ENCODE data around the gene DCXR. TPM values are rescaled to one million over a fixed set of nuclear protein-coding genes. Genes with fewer than 3 reads are reported as not detected.

Gene DCXR
- total and polyA plus RNA-seq, 5 donors from 2014 or later: 96.9 to 150 (median 129) TPM

- Mint-ChIP-seq H3K27ac (no peak overlapping the region), H3K27me3 (no peaks in the 10 kb centered on the region), H3K4me1 (no peaks in the 10 kb centered on the region), H3K36me3 (no peaks in the 10 kb centered on the region), H3K9me3 (no peaks in the 10 kb centered on the region), H3K4me3 (no peak overlapping the region)
- no peak for DNase-seq
- no peak for ATAC-seq (ENCODE audit: low read depth in 2 of 2)
- no peaks in the 10 kb centered on the region for H3K27me3 ChIP-seq (ENCODE audit: control insufficient read depth, insufficient read depth, low read length)
- H3K36me3 ChIP-seq (ENCODE audit: control insufficient read depth, insufficient read depth, low read length): no peaks in the 10 kb centered on the region
- H3K4me3 ChIP-seq (ENCODE audit: low read depth, low read length): no peak overlapping the region
- no peaks in the 10 kb centered on the region for H3K4me1 ChIP-seq (ENCODE audit: control insufficient read depth, insufficient read depth, low read length, poor library complexity, severe bottlenecking)
- no peaks in the 10 kb centered on the region for H3K9me3 ChIP-seq (ENCODE audit: control insufficient read depth in 2 of 2, low read length in 2 of 2)
- no peak overlapping the region for H3K27ac ChIP-seq (ENCODE audit: insufficient read depth, low read length, poor library complexity, severe bottlenecking)
Measured at GRCh38 chr17:81999587-81999975, 37.9 kb downstream of the DCXR start.

- Mint-ChIP-seq H3K4me3 (no peak overlapping the region), H3K9me3 (no peaks in the 10 kb centered on the region), H3K27ac (no peak overlapping the region), H3K4me1 (no peaks in the 10 kb centered on the region), H3K36me3 (no peaks in the 10 kb centered on the region), H3K27me3 (no peaks in the 10 kb centered on the region)
- H3K36me3 ChIP-seq (ENCODE audit: control insufficient read depth, insufficient read depth, low read length): no peaks in the 10 kb centered on the region
- no peak overlapping the region for H3K4me3 ChIP-seq (ENCODE audit: low read depth, low read length)
- DNase-seq (no peak), ATAC-seq (ENCODE audit: low read depth in 2 of 2) (no peak)
- H3K27ac ChIP-seq (ENCODE audit: insufficient read depth, low read length, poor library complexity, severe bottlenecking): no peak overlapping the region
- no peaks in the 10 kb centered on the region for H3K4me1 ChIP-seq (ENCODE audit: control insufficient read depth, insufficient read depth, low read length, poor library complexity, severe bottlenecking)
- H3K27me3 ChIP-seq (ENCODE audit: control insufficient read depth, insufficient read depth, low read length): no peaks in the 10 kb centered on the region
- no peaks in the 10 kb centered on the region for H3K9me3 ChIP-seq (ENCODE audit: control insufficient read depth in 2 of 2, low read length in 2 of 2)
Measured at GRCh38 chr17:81998691-81999438, 38.6 kb downstream of the DCXR start.

GRCh38 chr17:81998212-81998611 lies 39.3 kb downstream of the DCXR start:
- ATAC-seq (ENCODE audit: low read depth in 2 of 2) (no peak), DNase-seq (no peak)
- H3K27ac Mint-ChIP-seq: no peak overlapping the region
- H3K27ac ChIP-seq (ENCODE audit: insufficient read depth, low read length, poor library complexity, severe bottlenecking): no peak overlapping the region
- H3K4me1 Mint-ChIP-seq: no peaks in the 10 kb centered on the region
- no peaks in the 10 kb centered on the region for H3K36me3 ChIP-seq (ENCODE audit: control insufficient read depth, insufficient read depth, low read length)
- H3K27me3 ChIP-seq (ENCODE audit: control insufficient read depth, insufficient read depth, low read length): no peaks in the 10 kb centered on the region
- no peak overlapping the region for H3K4me3 Mint-ChIP-seq
- no peaks in the 10 kb centered on the region for H3K4me1 ChIP-seq (ENCODE audit: control insufficient read depth, insufficient read depth, low read length, poor library complexity, severe bottlenecking)
- no peaks in the 10 kb centered on the region for H3K9me3 ChIP-seq (ENCODE audit: control insufficient read depth in 2 of 2, low read length in 2 of 2)
- no peaks in the 10 kb centered on the region for H3K36me3 Mint-ChIP-seq
- H3K4me3 ChIP-seq (ENCODE audit: low read depth, low read length): no peak overlapping the region
- H3K27me3 Mint-ChIP-seq: no peaks in the 10 kb centered on the region
- peaks cover 0 to 1% (median 0%) of the 10 kb centered on the region in 7 donors for H3K9me3 Mint-ChIP-seq

- DNase-seq: no peak
- H3K27ac Mint-ChIP-seq: no peak overlapping the region
- peaks cover 0 to 1% (median 0%) of the 10 kb centered on the region in 7 donors for H3K9me3 Mint-ChIP-seq
- H3K27ac ChIP-seq (ENCODE audit: insufficient read depth, low read length, poor library complexity, severe bottlenecking): no peak overlapping the region
- no peaks in the 10 kb centered on the region for H3K9me3 ChIP-seq (ENCODE audit: control insufficient read depth in 2 of 2, low read length in 2 of 2)
- H3K4me1 Mint-ChIP-seq: no peaks in the 10 kb centered on the region
- H3K27me3 Mint-ChIP-seq: no peaks in the 10 kb centered on the region
- no peaks in the 10 kb centered on the region for H3K36me3 ChIP-seq (ENCODE audit: control insufficient read depth, insufficient read depth, low read length)
- H3K4me1 ChIP-seq (ENCODE audit: control insufficient read depth, insufficient read depth, low read length, poor library complexity, severe bottlenecking): no peaks in the 10 kb centered on the region
- H3K4me3 Mint-ChIP-seq: no peak overlapping the region
- no peaks in the 10 kb centered on the region for H3K27me3 ChIP-seq (ENCODE audit: control insufficient read depth, insufficient read depth, low read length)
- no peaks in the 10 kb centered on the region for H3K36me3 Mint-ChIP-seq
- no peak for ATAC-seq (ENCODE audit: low read depth in 2 of 2)
- H3K4me3 ChIP-seq (ENCODE audit: low read depth, low read length): no peak overlapping the region
Measured at GRCh38 chr17:81996757-81997441, 40.6 kb downstream of the DCXR start.

GRCh38 chr17:81996232-81996756 lies 41.2 kb downstream of the DCXR start:
- Histone ChIP-seq H3K9me3 (ENCODE audit: control insufficient read depth in 2 of 2, low read length in 2 of 2) (no peaks in the 10 kb centered on the region), H3K36me3 (ENCODE audit: control insufficient read depth, insufficient read depth, low read length) (no peaks in the 10 kb centered on the region), H3K27me3 (ENCODE audit: control insufficient read depth, insufficient read depth, low read length) (no peaks in the 10 kb centered on the region), H3K4me1 (ENCODE audit: control insufficient read depth, insufficient read depth, low read length, poor library complexity, severe bottlenecking) (no peaks in the 10 kb centered on the region), H3K27ac (ENCODE audit: insufficient read depth, low read length, poor library complexity, severe bottlenecking) (no peak overlapping the region), H3K4me3 (ENCODE audit: low read depth, low read length) (no peak overlapping the region)
- Mint-ChIP-seq H3K27ac (no peak overlapping the region), H3K4me1 (no peaks in the 10 kb centered on the region), H3K4me3 (no peak overlapping the region), H3K9me3 (peaks cover 0 to 1% (median 0%) of the 10 kb centered on the region in 7 donors), H3K36me3 (no peaks in the 10 kb centered on the region), H3K27me3 (no peaks in the 10 kb centered on the region)
- DNase-seq (no peak), ATAC-seq (ENCODE audit: low read depth in 2 of 2) (no peak)

GRCh38 chr17:81995463-81996231 lies 41.9 kb downstream of the DCXR start:
- H3K27ac ChIP-seq (ENCODE audit: insufficient read depth, low read length, poor library complexity, severe bottlenecking): no peak overlapping the region
- Mint-ChIP-seq H3K27me3 (no peaks in the 10 kb centered on the region), H3K36me3 (no peaks in the 10 kb centered on the region), H3K4me3 (no peak overlapping the region), H3K9me3 (peaks cover 0 to 1% (median 0%) of the 10 kb centered on the region in 7 donors), H3K4me1 (peaks cover 0 to 2% (median under 1%) of the 10 kb centered on the region in 4 donors), H3K27ac (no peak overlapping the region)
- ATAC-seq (ENCODE audit: low read depth in 2 of 2): no peak
- H3K4me3 ChIP-seq (ENCODE audit: low read depth, low read length): no peak overlapping the region
- no peaks in the 10 kb centered on the region for H3K4me1 ChIP-seq (ENCODE audit: control insufficient read depth, insufficient read depth, low read length, poor library complexity, severe bottlenecking)
- no peaks in the 10 kb centered on the region for H3K36me3 ChIP-seq (ENCODE audit: control insufficient read depth, insufficient read depth, low read length)
- no peak for DNase-seq
- H3K9me3 ChIP-seq (ENCODE audit: control insufficient read depth in 2 of 2, low read length in 2 of 2): no peaks in the 10 kb centered on the region
- H3K27me3 ChIP-seq (ENCODE audit: control insufficient read depth, insufficient read depth, low read length): no peaks in the 10 kb centered on the region

- no peak overlapping the region for H3K27ac Mint-ChIP-seq
- no peaks in the 10 kb centered on the region for H3K27me3 Mint-ChIP-seq
- peaks cover 0 to 6% (median 2%) of the 10 kb centered on the region in 4 donors for H3K4me1 Mint-ChIP-seq
- DNase-seq (no peak), ATAC-seq (ENCODE audit: low read depth in 2 of 2) (no peak)
- Histone ChIP-seq H3K9me3 (ENCODE audit: control insufficient read depth in 2 of 2, low read length in 2 of 2) (no peaks in the 10 kb centered on the region), H3K27ac (ENCODE audit: insufficient read depth, low read length, poor library complexity, severe bottlenecking) (no peak overlapping the region), H3K4me1 (ENCODE audit: control insufficient read depth, insufficient read depth, low read length, poor library complexity, severe bottlenecking) (no peaks in the 10 kb centered on the region), H3K4me3 (ENCODE audit: low read depth, low read length) (no peak overlapping the region), H3K27me3 (ENCODE audit: control insufficient read depth, insufficient read depth, low read length) (no peaks in the 10 kb centered on the region), H3K36me3 (ENCODE audit: control insufficient read depth, insufficient read depth, low read length) (no peaks in the 10 kb centered on the region)
- no peaks in the 10 kb centered on the region for H3K36me3 Mint-ChIP-seq
- no peak overlapping the region for H3K4me3 Mint-ChIP-seq
- peaks cover 0 to 1% (median 0%) of the 10 kb centered on the region in 7 donors for H3K9me3 Mint-ChIP-seq
Measured at GRCh38 chr17:81994593-81995462, 42.7 kb downstream of the DCXR start.

All from CD4-positive, CD25-positive, alpha-beta regulatory T cell (primary cell).